GM19043 (cell line): ENCODE measurements around the gene TRIM66.

Source experiments
- ATAC-seq: cut with Tn5 transposase; IDR thresholded peaks from one replicate; pipeline ENCODE4 v1.9.1; 2021; ENCODE audit warnings: low read depth; ENCODE audit not compliant: unreplicated experiment

TRIM66 gene

GRCh38 chr11:8577791-8578581, 104.5 kb downstream of the TRIM66 start:
- ATAC-seq: no peak

- ATAC-seq: no peak
Observed at GRCh38 chr11:8574798-8575197, 107.7 kb downstream of the TRIM66 start.

- ATAC-seq: no peak
Observed at GRCh38 chr11:8573777-8574176, 108.7 kb downstream of the TRIM66 start.

- no peak for ATAC-seq
Observed at GRCh38 chr11:8567602-8568198, 114.8 kb downstream of the TRIM66 start.

GRCh38 chr11:8566613-8567210, 115.8 kb downstream of the TRIM66 start:
- ATAC-seq: no peak

GRCh38 chr11:8564526-8564925, 117.9 kb downstream of the TRIM66 start:
- ATAC-seq: no peak
